IPS-18c (cell line): ENCODE measurements around the gene IPMK.
"Not testable (repeated sequence)": the region's sequence is repeated elsewhere in the genome, so short reads cannot be mapped to it uniquely, and the experiment has no call there.

Source experiments
- H3K4me3 ChIP-seq: 2 replicates; pipeline ENCODE4 v1.7.0; 2013; ENCODE audit warnings: low read depth, mild to moderate bottlenecking, low read length, moderate library complexity; ENCODE audit not compliant: insufficient read depth
- H3K9me3 ChIP-seq: one replicate; pipeline ENCODE4 v1.6.1; 2013; ENCODE audit warnings: mild to moderate bottlenecking, low read length, moderate library complexity; ENCODE audit not compliant: control insufficient read depth, insufficient read depth

The IPMK gene

GRCh38 chr10:58244242-58244641 lies 23.5 kb downstream of the IPMK start:
- H3K9me3 ChIP-seq, H3K4me3 ChIP-seq: not testable (repeated sequence)

DNA sequence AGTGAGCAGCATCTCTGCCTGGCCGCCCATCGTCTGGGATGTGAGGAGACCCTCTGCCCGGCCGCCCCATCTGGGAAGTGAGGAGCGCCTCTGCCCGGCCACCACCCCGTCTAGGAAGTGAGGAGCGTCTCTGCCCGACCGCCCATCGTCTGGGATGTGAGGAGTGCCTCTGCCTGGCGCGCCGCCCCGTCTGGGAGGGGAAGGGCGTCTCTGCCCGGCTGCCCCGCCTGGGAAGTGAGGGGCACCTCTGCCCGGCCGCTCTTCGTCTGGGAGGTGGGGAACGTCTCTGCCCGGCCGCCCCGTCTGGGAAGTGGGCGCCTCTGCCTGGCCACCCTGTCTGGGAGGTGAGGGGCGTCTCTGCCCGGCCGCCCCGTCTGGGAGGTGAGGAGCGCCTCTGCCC lies 23.9 kb downstream of the IPMK start:
- not testable (repeated sequence) for H3K4me3 ChIP-seq, H3K9me3 ChIP-seq

- H3K9me3 ChIP-seq, result no peaks in the 10 kb centered on the region
Observed at GRCh38 chr10:58243269-58243668, 24.4 kb downstream of the IPMK start.

DNA sequence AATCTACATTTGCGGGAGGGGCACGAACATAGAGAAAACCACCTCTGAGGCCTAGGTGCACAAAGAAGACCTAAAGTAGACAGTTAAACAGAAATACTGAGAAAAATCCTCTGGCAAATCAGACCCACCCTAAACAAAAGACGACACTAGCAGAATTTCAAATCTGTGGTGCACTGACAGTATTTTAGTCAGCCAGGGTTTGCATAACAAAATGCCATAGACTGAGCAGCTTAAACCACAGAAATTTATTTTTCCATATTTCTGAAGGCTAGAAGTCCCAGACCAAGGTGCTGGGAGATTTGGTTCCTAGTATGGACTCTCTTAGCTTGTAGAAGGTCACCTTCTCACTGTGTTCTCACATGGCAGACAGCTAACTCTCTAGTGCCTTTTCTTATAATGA lies 26.3 kb downstream of the IPMK start:
- Histone ChIP-seq H3K9me3 (no peaks in the 10 kb centered on the region), H3K4me3 (no peak overlapping the region)

More at GRCh38 chr10:58243269-58243668, 24.4 kb downstream of the IPMK start:
- H3K4me3 ChIP-seq, result no peak overlapping the region

- H3K4me3 ChIP-seq, result no peak overlapping the region
- no peaks in the 10 kb centered on the region for H3K9me3 ChIP-seq
Observed at GRCh38 chr10:58240531-58240930, 27.2 kb downstream of the IPMK start.

GRCh38 chr10:58239561-58240169 lies 28.0 kb downstream of the IPMK start:
- no peaks in the 10 kb centered on the region for H3K9me3 ChIP-seq

GRCh38 chr10:58237014-58237834 lies 30.5 kb downstream of the IPMK start:
- Histone ChIP-seq H3K9me3 (no peaks in the 10 kb centered on the region), H3K4me3 (no peak overlapping the region)

More at GRCh38 chr10:58239561-58240169, 28.0 kb downstream of the IPMK start:
- no peak overlapping the region for H3K4me3 ChIP-seq

GRCh38 chr10:58229856-58230255 lies 37.8 kb downstream of the IPMK start:
- H3K9me3 ChIP-seq, H3K4me3 ChIP-seq: not testable (repeated sequence)

DNA sequence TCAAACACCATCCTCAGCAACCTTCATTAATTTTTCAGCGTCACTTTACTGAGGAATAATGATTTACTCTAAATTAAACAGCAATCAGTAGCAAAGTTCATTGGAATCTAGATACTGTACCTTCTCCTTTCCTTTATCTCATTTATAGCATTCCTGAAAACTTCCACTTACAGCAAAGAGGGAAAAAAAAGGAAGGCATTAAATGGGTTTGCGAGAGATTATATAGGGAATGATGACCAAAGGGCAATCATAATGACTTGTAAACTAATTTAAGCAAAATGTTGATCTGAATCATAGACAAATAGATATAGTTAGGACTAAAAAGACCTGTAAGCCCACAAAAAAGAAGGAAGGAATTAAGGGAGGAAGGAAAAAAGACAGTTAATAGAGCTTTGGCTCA lies 42.0 kb downstream of the IPMK start:
- no peak overlapping the region for H3K4me3 ChIP-seq
- H3K9me3 ChIP-seq, result peaks cover 2% of the 10 kb centered on the region

DNA sequence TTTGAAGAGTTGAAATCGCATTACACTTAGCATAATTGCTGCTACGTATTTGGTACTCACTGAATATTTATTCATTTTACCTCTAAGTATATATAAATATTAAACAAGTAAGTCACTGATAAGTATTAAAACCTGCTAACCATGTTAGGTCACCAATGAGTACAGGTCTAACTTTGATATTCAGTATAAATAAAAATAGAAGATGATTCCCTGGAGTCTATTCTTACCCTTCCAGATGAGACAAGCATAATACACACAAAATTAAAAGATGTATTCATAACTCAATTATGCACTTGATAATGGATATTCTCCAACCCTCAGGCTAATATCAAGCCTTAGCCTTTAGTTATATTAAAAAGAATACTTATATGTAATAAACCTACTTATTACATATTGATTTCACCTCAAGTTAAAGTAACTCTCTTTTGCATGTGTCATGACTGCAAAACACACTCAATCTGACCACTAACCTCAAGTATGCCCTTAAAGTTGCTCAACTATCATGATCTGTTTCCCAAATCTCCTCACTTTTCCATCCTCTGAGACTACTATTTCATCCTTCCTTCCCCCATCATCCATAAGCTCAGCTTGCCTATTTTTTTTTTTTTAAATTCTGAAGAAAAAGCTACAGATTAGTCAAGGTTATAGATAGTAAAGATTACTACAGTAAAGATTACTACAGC lies 46.8 kb downstream of the IPMK start:
- Histone ChIP-seq H3K9me3 (no peaks in the 10 kb centered on the region), H3K4me3 (no peak overlapping the region)

- Histone ChIP-seq H3K9me3 (no peaks in the 10 kb centered on the region), H3K4me3 (no peak overlapping the region)
Observed at GRCh38 chr10:58219875-58220274, 47.8 kb downstream of the IPMK start.

DNA sequence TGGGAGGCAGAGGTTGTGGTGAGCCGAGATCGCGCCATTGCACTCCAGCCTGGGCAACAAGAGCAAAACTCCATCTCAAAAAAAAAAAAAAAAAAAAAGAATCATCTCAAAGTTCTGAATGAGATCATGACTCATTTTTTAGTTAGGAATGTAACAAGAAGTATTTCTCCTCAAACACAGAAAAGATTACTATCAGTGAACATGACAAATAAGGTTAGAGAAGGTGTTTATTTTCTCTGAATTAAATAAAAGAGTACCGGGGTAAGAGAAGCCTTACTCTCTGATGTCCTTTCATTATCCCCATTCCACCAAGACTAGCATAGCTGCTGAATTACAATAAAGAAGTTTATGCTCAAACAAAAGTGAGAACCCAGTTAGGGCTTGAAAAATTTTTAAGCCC lies 50.1 kb downstream of the IPMK start:
- no peaks in the 10 kb centered on the region for H3K9me3 ChIP-seq

GRCh38 chr10:58212622-58213021 lies 55.1 kb downstream of the IPMK start:
- Histone ChIP-seq H3K9me3 (no peaks in the 10 kb centered on the region), H3K4me3 (no peak overlapping the region)

More for the DNA sequence above, 50.1 kb downstream of the IPMK start:
- no peak overlapping the region for H3K4me3 ChIP-seq

GRCh38 chr10:58210160-58210559 lies 57.5 kb downstream of the IPMK start:
- Histone ChIP-seq H3K4me3 (no peak overlapping the region), H3K9me3 (no peaks in the 10 kb centered on the region)

DNA sequence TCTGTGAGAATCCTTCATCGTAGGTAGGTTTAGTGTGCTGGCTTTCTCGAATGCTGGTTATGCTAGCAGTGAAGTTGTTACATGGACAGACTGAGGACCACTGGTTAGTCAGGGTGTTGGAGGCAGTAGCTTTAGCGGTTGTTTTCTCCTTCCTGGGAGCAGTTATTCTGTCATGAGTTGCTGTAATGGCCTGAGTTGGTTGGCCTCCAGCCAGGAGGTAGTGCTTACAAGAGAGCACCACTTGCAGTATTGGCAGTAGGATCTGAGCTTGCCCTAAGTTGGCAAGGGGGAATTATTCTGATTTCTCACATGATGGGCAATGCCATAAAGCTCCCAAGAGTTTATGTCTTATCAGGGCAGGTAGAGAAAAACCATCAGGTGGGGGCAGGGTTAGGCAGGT lies 58.0 kb downstream of the IPMK start:
- H3K4me3 ChIP-seq, result no peak overlapping the region
- no peaks in the 10 kb centered on the region for H3K9me3 ChIP-seq

GRCh38 chr10:58206251-58206650 lies 61.4 kb downstream of the IPMK start:
- H3K9me3 ChIP-seq, result no peaks in the 10 kb centered on the region
- no peak overlapping the region for H3K4me3 ChIP-seq

DNA sequence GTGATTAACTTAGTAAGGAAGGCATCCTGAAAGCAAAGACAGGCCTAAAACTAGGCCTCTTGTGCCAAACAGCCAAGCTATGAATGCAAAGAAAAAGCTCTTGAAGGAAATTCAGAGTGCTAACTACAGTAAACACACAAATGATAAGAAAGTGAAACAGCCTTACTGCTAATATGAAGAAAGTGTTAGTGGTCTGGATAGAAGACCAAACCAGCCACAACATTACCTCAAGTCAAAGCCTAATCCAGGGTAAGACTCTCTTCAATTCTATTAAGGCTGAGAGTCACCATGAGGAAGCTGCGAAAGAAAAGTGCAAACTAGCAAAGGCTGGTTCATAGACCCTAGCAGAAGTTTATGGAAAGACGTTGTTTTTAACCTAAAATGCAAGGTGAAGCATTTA lies 66.0 kb downstream of the IPMK start:
- H3K9me3 ChIP-seq, result no peaks in the 10 kb centered on the region
- H3K4me3 ChIP-seq, result no peak overlapping the region

DNA sequence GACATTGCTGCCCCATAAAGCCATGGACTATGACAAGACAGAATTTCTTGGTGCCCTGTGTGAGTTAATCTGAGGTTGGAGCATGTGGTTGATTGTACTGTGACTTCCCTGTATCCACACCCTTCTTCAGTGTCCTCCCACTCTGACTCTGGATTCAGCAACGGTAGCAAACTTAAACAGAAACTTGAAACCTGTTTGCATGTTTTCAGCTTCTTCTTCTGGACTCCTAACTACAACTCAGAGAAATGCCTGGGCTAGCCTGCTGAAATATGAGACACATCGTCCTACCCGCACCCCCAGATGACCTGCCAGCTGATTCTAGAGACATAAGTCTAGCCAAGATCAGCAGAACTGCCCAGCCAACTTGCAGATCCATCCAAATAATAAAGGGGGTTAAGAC lies 78.4 kb downstream of the IPMK start:
- no peak overlapping the region for H3K4me3 ChIP-seq
- no peaks in the 10 kb centered on the region for H3K9me3 ChIP-seq
